Keratinocyte (primary cell): ENCODE data around the gene SH3GLB2. TPM values are rescaled to one million over a fixed set of nuclear protein-coding genes. Genes with fewer than 3 reads are reported as not detected.

Source experiments
- DNase-seq: peaks from one replicate; pipeline ENCODE4 v3.0.0-alpha.2; 2011; ENCODE audit warnings: low read depth, missing footprints, low spot score
- FAIRE-seq: peaks from 2 replicates; lab custom pipeline; 2011; peaks lifted over from hg19 to GRCh38; lab: Jason Lieb, UNC
- H2AFZ ChIP-seq: 2 replicates; pipeline ENCODE4 v1.6.0; 2012; ENCODE audit warnings: low read length, control low read depth, inconsistent platforms; ENCODE audit not compliant: control insufficient read depth
- H3K27ac ChIP-seq: 2 replicates; pipeline ENCODE4 v1.5.1; 2011; ENCODE audit warnings: low read length; ENCODE audit not compliant: control insufficient read depth, insufficient read depth
- H3K27me3 ChIP-seq: 3 replicates; pipeline ENCODE4 v1.6.0; 2011; ENCODE audit warnings: low read length; ENCODE audit not compliant: control insufficient read depth, insufficient read depth; ENCODE audit errors: extremely low read depth
- H3K36me3 ChIP-seq, 2 experiments: 2 replicates in 1 of 2; 3 replicates in 1 of 2; pipeline ENCODE4 v1.5.1; 2011; ENCODE audit warnings: low read length in 2 of 2, mild to moderate bottlenecking in 1 of 2; ENCODE audit not compliant: control insufficient read depth in 2 of 2, insufficient read depth in 2 of 2; ENCODE audit errors: extremely low read depth in 1 of 2
- H3K4me1 ChIP-seq: 3 replicates; pipeline ENCODE4 v1.5.1; 2011; ENCODE audit warnings: low read length; ENCODE audit not compliant: control insufficient read depth, insufficient read depth; ENCODE audit errors: extremely low read depth
- H3K4me2 ChIP-seq: 3 replicates; pipeline ENCODE4 v1.6.0; 2011; ENCODE audit warnings: low read depth, low read length; ENCODE audit not compliant: control insufficient read depth, insufficient read depth; ENCODE audit errors: extremely low read depth
- H3K4me3 ChIP-seq, 3 experiments: fragments of 200-600 bp in 1 of 3; sonication (generic) in 1 of 3; 2 replicates in 2 of 3; 3 replicates in 1 of 3; pipeline ENCODE4 v1.5.1; 2011 to 2016; ENCODE audit warnings: low read length in 3 of 3, mild to moderate bottlenecking in 3 of 3, control low read depth in 2 of 3, inconsistent platforms in 1 of 3, low read depth in 1 of 3, mixed read lengths in 1 of 3, mixed run types in 1 of 3, moderate library complexity in 1 of 3; ENCODE audit not compliant: control insufficient read depth in 2 of 3, insufficient read depth in 2 of 3; ENCODE audit errors: extremely low read depth in 1 of 3
- H3K79me2 ChIP-seq: 2 replicates; pipeline ENCODE4 v1.6.0; 2012; ENCODE audit warnings: low read length; ENCODE audit not compliant: control insufficient read depth, insufficient read depth
- H3K9ac ChIP-seq: 3 replicates; pipeline ENCODE4 v1.6.0; 2011; ENCODE audit warnings: low read length; ENCODE audit not compliant: control insufficient read depth, insufficient read depth; ENCODE audit errors: extremely low read depth
- H3K9me1 ChIP-seq: 3 replicates; pipeline ENCODE4 v1.6.0; 2011; ENCODE audit warnings: low read length; ENCODE audit not compliant: control insufficient read depth, insufficient read depth; ENCODE audit errors: extremely low read depth
- H3K9me3 ChIP-seq: 2 replicates; pipeline ENCODE4 v1.5.1; 2012; ENCODE audit warnings: low read depth, low read length; ENCODE audit not compliant: control insufficient read depth
- H4K20me1 ChIP-seq: 3 replicates; pipeline ENCODE4 v1.6.0; 2011; ENCODE audit warnings: low read length; ENCODE audit not compliant: control insufficient read depth, insufficient read depth; ENCODE audit errors: extremely low read depth
- CTCF ChIP-seq, 3 experiments: IDR thresholded peaks in 1 of 3; conservative IDR thresholded peaks in 1 of 3; optimal IDR thresholded peaks in 1 of 3; 2 replicates in 2 of 3; 3 replicates in 1 of 3; pipeline versions ENCODE3 to v1.5.1; 2011; ENCODE audit warnings: low read length in 3 of 3, mild to moderate bottlenecking in 3 of 3, moderate library complexity in 2 of 3, control low read depth in 1 of 3, inconsistent platforms in 1 of 3; ENCODE audit not compliant: insufficient read depth in 2 of 3; ENCODE audit errors: extremely low read depth in 1 of 3
- EZH2 ChIP-seq: IDR thresholded peaks from one replicate; pipeline ENCODE4 v1.6.1; 2012; ENCODE audit warnings: inconsistent platforms, mild to moderate bottlenecking, low read length, moderate library complexity
- dilution Hi-C: fragments of 300-500 bp; cut with MboI; formaldehyde crosslinking; loops from one replicate; pipeline ENCODE4 v1.7.0; 2020; ENCODE audit warnings: low sequenced_read_pairs; ENCODE audit not compliant: extremely low pct_ligation_motif_present
- polyA plus RNA-seq, 5 experiments: library from polyadenylated mRNA; depleted of rRNA in 3 of 5; stranded (reverse) in 3 of 5; stranded (forward) in 1 of 5; unstranded in 1 of 5; fragments of >200 nt; gene quantifications; 1 replicate in 1 of 5; 2 replicates in 3 of 5; 3 replicates in 1 of 5; pipeline versions ENCODE4 v1.2.1 to v1.2.3, GENCODE V29; 2011 to 2012; ENCODE audit warnings: missing spikeins in 2 of 5, low read depth in 1 of 5, low replicate concordance in 1 of 5

The SH3GLB2 gene
- polyA plus RNA-seq, 1 donor (not counting 4 experiments of a cell fraction or from before 2014, with no cell fraction given), result 37.1 TPM

- H3K4me1 ChIP-seq, result no peaks in the 10 kb centered on the region
- no peaks in the 10 kb centered on the region for H3K79me2 ChIP-seq
- H2AFZ ChIP-seq, result no peak overlapping the region
- dilution Hi-C loops, result no loop called here
- TF ChIP-seq EZH2 (no peak), CTCF (optimal IDR thresholded peaks at IDR 0.05 in 1 of 3, IDR thresholded peaks at IDR 0.05 in 1 of 3, conservative IDR thresholded peaks at IDR 0.05 in 1 of 3; ENCODE audit: extremely low read depth in 1 of 3, insufficient read depth in 2 of 3, low read length in 3 of 3) (no peak)
- H3K4me3 ChIP-seq, result no peak overlapping the region
- no peak overlapping the region for H3K9ac ChIP-seq
- no peaks in the 10 kb centered on the region for H3K9me1 ChIP-seq
- FAIRE-seq (no peak), DNase-seq (no peak)
- H3K27me3 ChIP-seq, result no peaks in the 10 kb centered on the region
- no peaks in the 10 kb centered on the region for H3K9me3 ChIP-seq
- no peak overlapping the region for H3K27ac ChIP-seq
- no peaks in the 10 kb centered on the region for H4K20me1 ChIP-seq
- H3K36me3 ChIP-seq, result peaks cover 4 to 14% of the 10 kb centered on the region in 2 experiments
- H3K4me2 ChIP-seq, result no peak overlapping the region
Measured at GRCh38 chr9:129072171-129072570, 44.0 kb upstream of the SH3GLB2 start.

GRCh38 chr9:129071526-129072126 is 43.5 kb upstream of the SH3GLB2 start:
- Histone ChIP-seq H3K27ac (no peak overlapping the region), H3K9me1 (no peaks in the 10 kb centered on the region), H3K4me1 (no peaks in the 10 kb centered on the region), H3K36me3 (peaks cover 7 to 15% of the 10 kb centered on the region in 2 experiments), H4K20me1 (no peaks in the 10 kb centered on the region), H3K27me3 (no peaks in the 10 kb centered on the region), H2AFZ (no peak overlapping the region), H3K4me2 (no peak overlapping the region), H3K79me2 (no peaks in the 10 kb centered on the region), H3K4me3 (no peak overlapping the region), H3K9ac (no peak overlapping the region), H3K9me3 (no peaks in the 10 kb centered on the region)
- dilution Hi-C loops, result no loop called here
- DNase-seq (no peak), FAIRE-seq (no peak)
- TF ChIP-seq CTCF (optimal IDR thresholded peaks at IDR 0.05 in 1 of 3, IDR thresholded peaks at IDR 0.05 in 1 of 3, conservative IDR thresholded peaks at IDR 0.05 in 1 of 3; ENCODE audit: extremely low read depth in 1 of 3, insufficient read depth in 2 of 3, low read length in 3 of 3) (no peak), EZH2 (no peak)
